Endothelial cell of umbilical vein (primary cell): ENCODE results near the gene CD2AP. TPM values are rescaled to one million over a fixed set of nuclear protein-coding genes. Genes with fewer than 3 reads are reported as not detected.

Experiments used
- BruUV-seq: library from RNA; stranded (reverse); fragments of 400-500 nt; replicated peaks from 2 replicates; lab custom pipeline; 2021; lab: Mats Ljungman, UMichigan
- CTCF ChIA-PET: fragments of 300-600, 350-600 bp; sonication (Branson Sonifier 250); formaldehyde crosslinking; loops from one replicate; lab custom pipeline; 2021; ENCODE audit warnings: antibody characterized with exemption, inconsistent platforms; lab: Charles Lee
- POLR2A ChIA-PET: fragments of 300-600, 350-600 bp; sonication (Branson Sonifier 250); formaldehyde crosslinking; loops from one replicate; lab custom pipeline; 2021; ENCODE audit warnings: antibody characterized with exemption, inconsistent platforms; lab: Charles Lee
- DNase-seq: peaks from one replicate; pipeline ENCODE4 v3.0.0-alpha.2; 2011; ENCODE audit warnings: low read depth, low spot score
- FAIRE-seq: peaks from 2 replicates; lab custom pipeline; 2011; peaks lifted over from hg19 to GRCh38; lab: Jason Lieb, UNC
- H2AFZ ChIP-seq: 2 replicates; pipeline ENCODE4 v1.6.0; 2012; ENCODE audit warnings: low read depth, low read length, control low read depth, inconsistent platforms
- H3K27ac ChIP-seq: 2 replicates; pipeline ENCODE4 v1.5.1; 2011; ENCODE audit warnings: low read depth, mild to moderate bottlenecking, control low read depth, low read length, moderate library complexity; ENCODE audit not compliant: insufficient read depth
- H3K27me3 ChIP-seq, 2 experiments: 2 replicates each; pipeline versions ENCODE4 v1.6.0 to v1.6.1; 2011; ENCODE audit warnings: low read length in 2 of 2, mixed read lengths in 1 of 2; ENCODE audit not compliant: control insufficient read depth in 2 of 2, insufficient read depth in 2 of 2
- H3K36me3 ChIP-seq, 2 experiments: 2 replicates in 1 of 2; 3 replicates in 1 of 2; pipeline ENCODE4 v1.5.1; 2011; ENCODE audit warnings: low read length in 2 of 2, mild to moderate bottlenecking in 1 of 2, moderate library complexity in 1 of 2; ENCODE audit not compliant: control insufficient read depth in 2 of 2, insufficient read depth in 2 of 2; ENCODE audit errors: extremely low read depth in 1 of 2
- H3K4me1 ChIP-seq: 3 replicates; pipeline ENCODE4 v1.5.1; 2011; ENCODE audit warnings: mild to moderate bottlenecking, low read length; ENCODE audit not compliant: control insufficient read depth, insufficient read depth; ENCODE audit errors: extremely low read depth
- H3K4me2 ChIP-seq: 2 replicates; pipeline ENCODE4 v1.6.1; 2011; ENCODE audit warnings: low read length, control low read depth, mixed read lengths; ENCODE audit not compliant: insufficient read depth
- H3K4me3 ChIP-seq, 3 experiments: fragments of 200-600 bp in 1 of 3; sonication (generic), shearing (Covaris generic) in 1 of 3; replicated peaks in 1 of 3; 2 replicates each; pipeline ENCODE4 v1.5.1; 2011 to 2016; ENCODE audit warnings: control low read depth in 3 of 3, low read length in 3 of 3, mild to moderate bottlenecking in 2 of 3, inconsistent platforms in 1 of 3, low read depth in 1 of 3, moderate library complexity in 1 of 3; ENCODE audit not compliant: insufficient read depth in 1 of 3
- H3K79me2 ChIP-seq: 2 replicates; pipeline ENCODE4 v1.6.0; 2012; ENCODE audit warnings: low read length, inconsistent platforms; ENCODE audit not compliant: control insufficient read depth, insufficient read depth
- H3K9ac ChIP-seq: replicated peaks from 2 replicates; pipeline ENCODE3; 2011; ENCODE audit warnings: low read length, control low read depth; ENCODE audit not compliant: insufficient read depth; ENCODE audit errors: extremely low read depth
- H3K9me1 ChIP-seq: replicated peaks from 3 replicates; pipeline ENCODE4 v1.6.0; 2011; ENCODE audit warnings: mild to moderate bottlenecking, low read length; ENCODE audit not compliant: control insufficient read depth, insufficient read depth; ENCODE audit errors: extremely low read depth
- H3K9me3 ChIP-seq: replicated peaks from 2 replicates; pipeline ENCODE4 v1.5.1; 2012; ENCODE audit warnings: low read length, inconsistent platforms; ENCODE audit not compliant: control insufficient read depth, insufficient read depth
- H4K20me1 ChIP-seq: replicated peaks from 2 replicates; pipeline ENCODE3; 2011; ENCODE audit warnings: mild to moderate bottlenecking, low read length; ENCODE audit not compliant: control insufficient read depth, insufficient read depth; ENCODE audit errors: extremely low read depth
- CTCF ChIP-seq, 2 donors: IDR thresholded peaks; 1 replicate in 1 of 2; 2 replicates in 1 of 2; pipeline ENCODE4 v1.5.1; 2011; ENCODE audit warnings: low read length in 2 of 2, mild to moderate bottlenecking in 2 of 2, moderate library complexity in 2 of 2, control low read depth in 1 of 2, inconsistent platforms in 1 of 2, low read depth in 1 of 2; ENCODE audit not compliant: insufficient read depth in 1 of 2; ENCODE audit errors: extremely low read depth in 1 of 2
- EZH2 ChIP-seq: IDR thresholded peaks from 2 replicates; pipeline ENCODE4 v1.6.1; 2012; ENCODE audit warnings: borderline replicate concordance, low read depth, mild to moderate bottlenecking, moderate library complexity, low read length, inconsistent platforms; ENCODE audit not compliant: severe bottlenecking
- FOS ChIP-seq: IDR thresholded peaks from 2 replicates; pipeline ENCODE4 v1.6.1; 2011; ENCODE audit warnings: mild to moderate bottlenecking, low read length, moderate library complexity, borderline replicate concordance; ENCODE audit not compliant: insufficient read depth
- GATA2 ChIP-seq: IDR thresholded peaks from 2 replicates; pipeline ENCODE4 v1.7.0; 2011; ENCODE audit warnings: low read depth, mild to moderate bottlenecking, moderate library complexity, mixed read lengths, low read length; ENCODE audit not compliant: insufficient read length, insufficient read depth
- JUN ChIP-seq: IDR thresholded peaks from 2 replicates; pipeline ENCODE4 v1.6.1; 2011; ENCODE audit warnings: borderline replicate concordance, low read depth; ENCODE audit not compliant: insufficient read length, insufficient read depth
- MAX ChIP-seq: IDR thresholded peaks from 2 replicates; pipeline ENCODE4 v1.6.1; 2011; ENCODE audit not compliant: insufficient read depth, insufficient read length
- MYC ChIP-seq: IDR thresholded peaks from one replicate; pipeline ENCODE4 v1.6.1; 2011; ENCODE audit warnings: mild to moderate bottlenecking, low read depth, low read length
- POLR2A ChIP-seq: IDR thresholded peaks from 2 replicates; pipeline ENCODE4 v1.6.1; 2012; ENCODE audit warnings: low read depth, mild to moderate bottlenecking, control low read depth, low read length
- POLR2AphosphoS5 ChIP-seq: IDR thresholded peaks from 2 replicates; pipeline ENCODE4 v1.6.1; 2012; ENCODE audit warnings: low read depth, mild to moderate bottlenecking, control low read depth, low read length, moderate library complexity; ENCODE audit not compliant: insufficient read depth
- dilution Hi-C: fragments of 300-500 bp; cut with MboI; formaldehyde crosslinking; loops from one replicate; pipeline ENCODE4 v1.15.0; 2019; ENCODE audit warnings: low sequenced_read_pairs; ENCODE audit not compliant: extremely low pct_ligation_motif_present
- intact Hi-C: fragments of 100-400 bp; cut with micrococcal nuclease; formaldehyde crosslinking; loops from one replicate; pipeline ENCODE4 v1.10.0; 2022
- polyA plus RNA-seq, 4 experiments: library from polyadenylated mRNA; depleted of rRNA in 3 of 4; stranded (reverse) in 3 of 4; unstranded in 1 of 4; fragments of >200 nt; gene quantifications; 2 replicates each; pipeline versions ENCODE4 v1.2.1 to v1.2.3, GENCODE V29; 2011 to 2012; ENCODE audit warnings: missing spikeins in 1 of 4
- total RNA-seq: library from RNA; stranded (reverse); gene quantifications from 2 replicates; pipeline ENCODE4 v1.2.3, GENCODE V29; 2021

CD2AP gene
- total and polyA plus RNA-seq, 2 donors (not counting 3 experiments of a cell fraction or from before 2014, with no cell fraction given) = 4.2 to 39.8 TPM

- no peaks in the 10 kb centered on the region for H4K20me1 ChIP-seq
- BruUV-seq = no TSS peak
- ChIA-PET POLR2A (no interaction called here), CTCF (interaction anchor here (1.2 kb wide), 1 partner anchor 14 kb away, joined by 3 read pairs; no protein-coding TSS in a partner anchor)
- no peaks in the 10 kb centered on the region for H3K4me1 ChIP-seq
- H3K36me3 ChIP-seq = no peaks in the 10 kb centered on the region
- TF ChIP-seq EZH2 (no peak), MAX (no peak), FOS (no peak), CTCF (IDR thresholded peaks at IDR 0.05; ENCODE audit: extremely low read depth in 1 of 2, insufficient read depth in 1 of 2, low read depth in 1 of 2, low read length in 2 of 2) (no peak), JUN (no peak), POLR2AphosphoS5 (no peak), MYC (no peak), POLR2A (no peak), GATA2 (no peak)
- no peak overlapping the region for H3K9ac ChIP-seq
- DNase-seq (no peak), FAIRE-seq (no peak)
- intact Hi-C loops (no loop called here), dilution Hi-C loops (no loop called here)
- H3K4me2 ChIP-seq = no peak overlapping the region
- H3K27me3 ChIP-seq = no peaks in the 10 kb centered on the region
- no peak overlapping the region for H3K27ac ChIP-seq
- H2AFZ ChIP-seq = no peak overlapping the region
- no peaks in the 10 kb centered on the region for H3K79me2 ChIP-seq
- no peak overlapping the region for H3K4me3 ChIP-seq
- H3K9me3 ChIP-seq = no peaks in the 10 kb centered on the region
- no peaks in the 10 kb centered on the region for H3K9me1 ChIP-seq
Measured at GRCh38 chr6:47451162-47451561, 26.4 kb upstream of the CD2AP start.
